GM12892 (cell line): ENCODE measurements around the gene HP.

Experiments
- POLR2A ChIP-seq: IDR thresholded peaks from 2 replicates; pipeline ENCODE4 v1.6.1; 2011; ENCODE audit warnings: low read depth, low read length, control low read depth
- POLR2AphosphoS5 ChIP-seq: IDR thresholded peaks from 2 replicates; pipeline ENCODE4 v1.6.1; 2011; ENCODE audit warnings: low read depth, low read length, control low read depth

DNA sequence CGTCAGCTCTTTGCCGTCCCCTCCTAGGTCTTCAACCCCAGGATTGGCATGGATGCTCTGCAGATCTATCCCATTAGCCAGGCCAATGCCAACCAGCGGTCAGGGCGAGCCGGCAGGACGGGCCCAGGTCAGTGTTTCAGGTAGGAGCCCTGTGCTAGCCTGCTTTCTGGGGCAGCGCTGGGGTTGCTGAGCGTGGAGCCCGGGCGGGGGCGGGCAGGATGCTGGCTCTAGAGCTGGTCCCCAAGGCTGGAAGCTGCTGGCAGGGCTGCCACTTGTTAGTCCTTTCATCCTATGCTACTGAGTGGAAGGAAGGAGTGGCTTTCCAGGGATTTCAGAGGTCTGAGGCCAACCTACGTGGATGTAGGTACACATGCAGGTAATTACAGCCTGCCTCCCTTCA, 51.7 kb downstream of the HP start:
- TF ChIP-seq POLR2A (no peak), POLR2AphosphoS5 (no peak)
